Measurements from ENCODE around the gene TMEM138. TPM values are rescaled to one million over a fixed set of nuclear protein-coding genes. Genes with fewer than 3 reads are reported as not detected.

TMEM138 gene
- total and polyA plus RNA-seq, 2 of the 4 experiments (the other 2 are of a cell fraction) = 16.8 to 53.2 TPM

DNA sequence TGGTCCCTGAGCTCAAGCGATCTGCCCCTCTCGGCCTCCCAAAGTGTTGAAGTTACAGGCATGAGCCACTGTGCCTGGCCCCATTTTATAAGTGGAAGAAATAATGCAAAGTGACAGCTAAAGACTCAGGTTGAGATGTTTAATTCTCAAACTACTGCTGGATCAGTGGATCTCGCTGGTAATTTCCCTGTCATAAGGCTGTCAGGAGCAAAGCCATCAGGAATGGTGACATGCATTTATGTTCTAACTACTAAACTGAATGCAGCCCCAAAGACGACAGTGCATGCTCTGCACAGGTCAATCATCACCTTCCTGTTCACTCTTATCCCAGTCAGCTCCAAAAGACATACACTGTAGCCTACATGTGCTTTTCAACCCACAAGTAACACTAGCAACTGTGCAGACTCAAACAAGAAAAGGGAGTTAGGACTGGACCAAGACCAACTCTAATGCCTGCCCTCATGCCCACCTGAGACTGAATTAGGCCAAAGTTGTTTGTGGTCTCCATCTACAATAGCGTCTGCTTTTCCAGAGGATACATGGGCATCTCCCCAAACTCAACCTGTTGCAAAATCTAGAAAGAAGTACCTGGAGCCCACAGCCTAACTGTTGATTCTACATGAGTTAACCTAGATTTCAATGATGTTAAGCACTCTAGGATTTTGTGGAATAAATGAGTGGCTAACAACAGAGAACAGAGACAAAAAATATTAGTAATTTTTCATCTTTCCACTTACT, 45.0 kb downstream of the TMEM138 start:
- dilution Hi-C loops (cut with HindIII; ENCODE audit: low sequenced_read_pairs, unreplicated experiment) (no loop called here), intact Hi-C loops (cut with micrococcal nuclease) (loop anchor here (2.0 kb wide), 1 partner anchor 14 kb away; no protein-coding TSS in a partner anchor), in situ Hi-C loops (cut with MboI; ENCODE audit: low sequenced_read_pairs) (no loop called here)
- peaks cover 61% of the 10 kb centered on the region for H3K36me3 ChIP-seq (ENCODE audit: control insufficient read depth, insufficient read depth, low read length)
- H3K9me3 ChIP-seq (ENCODE audit: control insufficient read depth, insufficient read depth, low read length) = no peaks in the 10 kb centered on the region
- no peak overlapping the region for H2BK5ac ChIP-seq (ENCODE audit: low read depth, low read length, poor library complexity, severe bottlenecking)
- no peak overlapping the region for H3K23ac ChIP-seq (ENCODE audit: low read depth, low read length)
- H2BK120ac ChIP-seq (ENCODE audit: low read depth, low read length) = no peak overlapping the region
- no peak overlapping the region for H4K5ac ChIP-seq (ENCODE audit: low read depth, low read length)
- no peak for DNase-seq
- H2AK9ac ChIP-seq (replicated peaks; ENCODE audit: low read depth, low read length, poor library complexity) = no peak overlapping the region
- no peak overlapping the region for H2BK20ac ChIP-seq (ENCODE audit: low read depth, low read length)
- no peak overlapping the region for H3K56ac ChIP-seq (ENCODE audit: extremely low read depth, insufficient read depth, low read length)
- no peak overlapping the region for H3K27ac ChIP-seq (ENCODE audit: insufficient read depth, low read length)
- H3K4ac ChIP-seq (ENCODE audit: low read depth, low read length) = no peak overlapping the region
- no peak overlapping the region for H2AFZ ChIP-seq (replicated peaks; ENCODE audit: low read length, poor library complexity)
- H4K8ac ChIP-seq (ENCODE audit: low read depth in 2 of 2, low read length in 2 of 2) = no peak overlapping the region
- TF ChIP-seq, protein P1, sequence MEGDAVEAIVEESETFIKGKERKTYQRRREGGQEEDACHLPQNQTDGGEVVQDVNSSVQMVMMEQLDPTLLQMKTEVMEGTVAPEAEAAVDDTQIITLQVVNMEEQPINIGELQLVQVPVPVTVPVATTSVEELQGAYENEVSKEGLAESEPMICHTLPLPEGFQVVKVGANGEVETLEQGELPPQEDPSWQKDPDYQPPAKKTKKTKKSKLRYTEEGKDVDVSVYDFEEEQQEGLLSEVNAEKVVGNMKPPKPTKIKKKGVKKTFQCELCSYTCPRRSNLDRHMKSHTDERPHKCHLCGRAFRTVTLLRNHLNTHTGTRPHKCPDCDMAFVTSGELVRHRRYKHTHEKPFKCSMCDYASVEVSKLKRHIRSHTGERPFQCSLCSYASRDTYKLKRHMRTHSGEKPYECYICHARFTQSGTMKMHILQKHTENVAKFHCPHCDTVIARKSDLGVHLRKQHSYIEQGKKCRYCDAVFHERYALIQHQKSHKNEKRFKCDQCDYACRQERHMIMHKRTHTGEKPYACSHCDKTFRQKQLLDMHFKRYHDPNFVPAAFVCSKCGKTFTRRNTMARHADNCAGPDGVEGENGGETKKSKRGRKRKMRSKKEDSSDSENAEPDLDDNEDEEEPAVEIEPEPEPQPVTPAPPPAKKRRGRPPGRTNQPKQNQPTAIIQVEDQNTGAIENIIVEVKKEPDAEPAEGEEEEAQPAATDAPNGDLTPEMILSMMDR (conservative IDR thresholded peaks at IDR 0.05; ENCODE audit: low read depth, low read length) = no peak
- TF ChIP-seq MAFK (IDR thresholded peaks at IDR 0.05; ENCODE audit: low read depth, low read length) (no peak), BHLHE40 (IDR thresholded peaks at IDR 0.05; ENCODE audit: low read depth, low read length) (no peak), RFX5 (IDR thresholded peaks at IDR 0.05; ENCODE audit: low read depth, low read length) (no peak)
- no TSS peak for BruUV-seq (replicated peaks)
- no peak overlapping the region for H4K91ac ChIP-seq (ENCODE audit: insufficient read depth, low read depth, low read length)
- 95% methylated on average over 3 of the region's 5 CpGs; no CpG with 5 or more reads in 1 of the 2 experiments for WGBS, 2 experiments (ENCODE audit: extremely low coverage in 2 of 2, insufficient read length in 1 of 2)
- no peak overlapping the region for H3K18ac ChIP-seq (ENCODE audit: low read depth, low read length)
- H3K4me1 ChIP-seq (ENCODE audit: control insufficient read depth, insufficient read depth, low read length) = no peaks in the 10 kb centered on the region
- ChIA-PET CTCF (no interaction called here), POLR2A (ENCODE audit: unreplicated experiment) (no interaction called here)
- H3K79me1 ChIP-seq (ENCODE audit: low read depth in 1 of 2, low read length in 2 of 2) = peaks cover 12 to 33% of the 10 kb centered on the region in 2 experiments
- ATAC-seq (ENCODE audit: low read depth) = no peak
- H2AK5ac ChIP-seq (ENCODE audit: low read depth, low read length) = no peak overlapping the region
- no peak overlapping the region for H2BK15ac ChIP-seq (ENCODE audit: low read depth, low read length)
- no peak overlapping the region for H3K4me3 ChIP-seq (ENCODE audit: insufficient read depth, low read depth, low read length)
- no peaks in the 10 kb centered on the region for H3K9me1 ChIP-seq (ENCODE audit: insufficient read depth, low read length)
- H4K20me1 ChIP-seq (ENCODE audit: insufficient read depth, low read length) = 0 out of 2 replicates have a peak, but pooled peaks cover 5% of the 10 kb centered on the region
- no peak overlapping the region for H3K14ac ChIP-seq (replicated peaks; ENCODE audit: low read depth, low read length)
- H3K27me3 ChIP-seq (ENCODE audit: control insufficient read depth, insufficient read depth, low read length) = no peaks in the 10 kb centered on the region
- H3K4me2 ChIP-seq (ENCODE audit: low read depth, low read length) = no peak overlapping the region
- H3K9ac ChIP-seq (ENCODE audit: low read depth, low read length) = no peak overlapping the region

Data from IMR-90 (cell line).